Muscle of leg (tissue), 11 donors: ENCODE measurements around the gene PTPRG. TPM values are rescaled to one million over a fixed set of nuclear protein-coding genes. Genes with fewer than 3 reads are reported as not detected.

Experiments
- DNase-seq: peaks from one replicate; pipeline ENCODE4 v3.0.0; 2013
- H3K27ac ChIP-seq: one replicate; pipeline ENCODE4 v1.5.1; 2013; ENCODE audit warnings: mild to moderate bottlenecking, low read length, control low read depth
- H3K27me3 ChIP-seq: one replicate; pipeline ENCODE4 v1.6.1; 2013; ENCODE audit warnings: low read length; ENCODE audit not compliant: control insufficient read depth, insufficient read depth
- H3K36me3 ChIP-seq: one replicate; pipeline ENCODE4 v1.6.1; 2013; ENCODE audit warnings: low read length; ENCODE audit not compliant: control insufficient read depth, insufficient read depth
- H3K4me1 ChIP-seq: one replicate; pipeline ENCODE4 v1.6.1; 2013; ENCODE audit warnings: low read length; ENCODE audit not compliant: control insufficient read depth, insufficient read depth
- H3K4me3 ChIP-seq: one replicate; pipeline ENCODE4 v1.5.1; 2013; ENCODE audit warnings: low read length, control low read depth
- H3K9me3 ChIP-seq: replicated peaks from 2 replicates; pipeline ENCODE4 v1.6.1; 2013; ENCODE audit warnings: low read depth, low read length; ENCODE audit not compliant: control insufficient read depth
- WGBS: methylation state at CpG from one replicate; pipeline ENCODE4 v1.1.5; 2013; ENCODE audit warnings: missing lambda C conversion rate; ENCODE audit not compliant: insufficient coverage; 5-methylcytosine and 5-hydroxymethylcytosine counted together
- polyA plus RNA-seq, 8 donors: library from polyadenylated mRNA; unstranded; fragments of 120-200 nt; gene quantifications; one replicate each; pipeline versions ENCODE4 v1.2.1 to v1.2.3, GENCODE V29; 2013; ENCODE audit warnings: inconsistent platforms in 1 of 8, low replicate concordance in 1 of 8; ENCODE audit not compliant: insufficient read length in 8 of 8, insufficient read depth in 1 of 8
- total RNA-seq: library from RNA; stranded (reverse); fragments of 120-200 nt; gene quantifications from one replicate; pipeline ENCODE4 v1.2.4, GENCODE V29; 2013

The PTPRG gene
- total and polyA plus RNA-seq, 9 donors, result 15.7 to 45.7 (median 30.8) TPM

GRCh38 chr3:61615643-61616042, 54.3 kb downstream of the PTPRG start:
- Histone ChIP-seq H3K4me3 (no peak overlapping the region), H3K9me3 (no peaks in the 10 kb centered on the region), H3K36me3 (peaks cover 2% of the 10 kb centered on the region), H3K27ac (no peak overlapping the region), H3K27me3 (no peaks in the 10 kb centered on the region), H3K4me1 (peaks cover 2% of the 10 kb centered on the region)
- DNase-seq, result no peak
- no CpG with 5 or more reads among the region's 4 CpGs for WGBS

GRCh38 chr3:61616586-61616985, 55.2 kb downstream of the PTPRG start:
- WGBS, result 89% methylated on average over 2 of the region's 6 CpGs
- peaks cover 2% of the 10 kb centered on the region for H3K4me1 ChIP-seq

GRCh38 chr3:61617041-61617440, 55.7 kb downstream of the PTPRG start:
- no peak overlapping the region for H3K27ac ChIP-seq

More at GRCh38 chr3:61616586-61616985, 55.2 kb downstream of the PTPRG start:
- Histone ChIP-seq H3K36me3 (peaks cover 2% of the 10 kb centered on the region), H3K27me3 (no peaks in the 10 kb centered on the region), H3K27ac (no peak overlapping the region), H3K9me3 (no peaks in the 10 kb centered on the region), H3K4me3 (no peak overlapping the region)
- no peak for DNase-seq

GRCh38 chr3:61617651-61618050, 56.3 kb downstream of the PTPRG start:
- H3K9me3 ChIP-seq, result no peaks in the 10 kb centered on the region
- no peak overlapping the region for H3K27ac ChIP-seq
- no peaks in the 10 kb centered on the region for H3K27me3 ChIP-seq
- no peak overlapping the region for H3K4me3 ChIP-seq
- peaks cover 2% of the 10 kb centered on the region for H3K36me3 ChIP-seq
- H3K4me1 ChIP-seq, result peaks cover 2% of the 10 kb centered on the region
- no CpG with 5 or more reads among the region's 6 CpGs for WGBS
- DNase-seq, result peak; percentile 43

More at GRCh38 chr3:61617041-61617440, 55.7 kb downstream of the PTPRG start:
- Histone ChIP-seq H3K4me3 (no peak overlapping the region), H3K27me3 (no peaks in the 10 kb centered on the region), H3K9me3 (no peaks in the 10 kb centered on the region), H3K36me3 (peaks cover 2% of the 10 kb centered on the region), H3K4me1 (peaks cover 2% of the 10 kb centered on the region)
- 75% methylated on average over 1 of the region's 4 CpGs for WGBS
- no peak for DNase-seq

- no peak overlapping the region for H3K27ac ChIP-seq
- no peaks in the 10 kb centered on the region for H3K27me3 ChIP-seq
- no CpG with 5 or more reads among the region's 2 CpGs for WGBS
- H3K4me1 ChIP-seq, result peaks cover 2% of the 10 kb centered on the region
- peaks cover 5% of the 10 kb centered on the region for H3K36me3 ChIP-seq
- H3K4me3 ChIP-seq, result no peak overlapping the region
- H3K9me3 ChIP-seq, result no peaks in the 10 kb centered on the region
- DNase-seq, result no peak
These were observed 56.9 kb downstream of the PTPRG start for GRCh38 chr3:61618231-61618630.

- no peaks in the 10 kb centered on the region for H3K27me3 ChIP-seq
- H3K27ac ChIP-seq, result no peak overlapping the region
- WGBS, result 100% methylated on average over 1 of the region's 6 CpGs
- peaks cover 2% of the 10 kb centered on the region for H3K4me1 ChIP-seq
- DNase-seq, result no peak
- H3K9me3 ChIP-seq, result no peaks in the 10 kb centered on the region
- no peak overlapping the region for H3K4me3 ChIP-seq
- peaks cover 8% of the 10 kb centered on the region for H3K36me3 ChIP-seq
These were observed 57.5 kb downstream of the PTPRG start for GRCh38 chr3:61618871-61619270.

GRCh38 chr3:61620073-61620472, 58.7 kb downstream of the PTPRG start:
- WGBS, result 100% methylated on average over 2 of the region's 5 CpGs
- Histone ChIP-seq H3K4me1 (peaks cover 2% of the 10 kb centered on the region), H3K4me3 (no peak overlapping the region), H3K9me3 (no peaks in the 10 kb centered on the region), H3K36me3 (peaks cover 9% of the 10 kb centered on the region), H3K27me3 (no peaks in the 10 kb centered on the region), H3K27ac (no peak overlapping the region)
- no peak for DNase-seq

GRCh38 chr3:61624300-61624699, 62.9 kb downstream of the PTPRG start:
- no CpG with 5 or more reads among the region's 2 CpGs for WGBS
- Histone ChIP-seq H3K27me3 (no peaks in the 10 kb centered on the region), H3K36me3 (peaks cover 7% of the 10 kb centered on the region), H3K4me1 (no peaks in the 10 kb centered on the region), H3K9me3 (no peaks in the 10 kb centered on the region), H3K27ac (no peak overlapping the region), H3K4me3 (no peak overlapping the region)
- no peak for DNase-seq

GRCh38 chr3:61625429-61625828, 64.1 kb downstream of the PTPRG start:
- no peak for DNase-seq
- no peaks in the 10 kb centered on the region for H3K4me1 ChIP-seq
- H3K27ac ChIP-seq, result no peak overlapping the region
- no CpG with 5 or more reads among the region's 7 CpGs for WGBS
- H3K4me3 ChIP-seq, result no peak overlapping the region
- H3K27me3 ChIP-seq, result no peaks in the 10 kb centered on the region
- H3K9me3 ChIP-seq, result no peaks in the 10 kb centered on the region
- H3K36me3 ChIP-seq, result peaks cover 7% of the 10 kb centered on the region

- Histone ChIP-seq H3K36me3 (peaks cover 7% of the 10 kb centered on the region), H3K9me3 (no peaks in the 10 kb centered on the region), H3K4me1 (no peaks in the 10 kb centered on the region), H3K27ac (no peak overlapping the region), H3K27me3 (no peaks in the 10 kb centered on the region), H3K4me3 (no peak overlapping the region)
- WGBS, result 93% methylated on average over 3 of the region's 6 CpGs
- DNase-seq, result no peak
These were observed 65.1 kb downstream of the PTPRG start for GRCh38 chr3:61626484-61626883.

- Histone ChIP-seq H3K36me3 (peaks cover 7% of the 10 kb centered on the region), H3K4me1 (no peaks in the 10 kb centered on the region), H3K9me3 (no peaks in the 10 kb centered on the region), H3K27me3 (no peaks in the 10 kb centered on the region), H3K27ac (no peak overlapping the region), H3K4me3 (no peak overlapping the region)
- peak; percentile 73 for DNase-seq
- WGBS, result no CpG with 5 or more reads among the region's 2 CpGs
These were observed 66.4 kb downstream of the PTPRG start for GRCh38 chr3:61627768-61628185.
